Ecto neural progenitor cell (in vitro differentiated cells): ENCODE data around the gene LINC01488.

ENCODE experiments used
- DNase-seq: peaks from one replicate; pipeline ENCODE4 v3.0.0-alpha.2; 2018; ENCODE audit warnings: low spot score

The LINC01488 gene

DNA sequence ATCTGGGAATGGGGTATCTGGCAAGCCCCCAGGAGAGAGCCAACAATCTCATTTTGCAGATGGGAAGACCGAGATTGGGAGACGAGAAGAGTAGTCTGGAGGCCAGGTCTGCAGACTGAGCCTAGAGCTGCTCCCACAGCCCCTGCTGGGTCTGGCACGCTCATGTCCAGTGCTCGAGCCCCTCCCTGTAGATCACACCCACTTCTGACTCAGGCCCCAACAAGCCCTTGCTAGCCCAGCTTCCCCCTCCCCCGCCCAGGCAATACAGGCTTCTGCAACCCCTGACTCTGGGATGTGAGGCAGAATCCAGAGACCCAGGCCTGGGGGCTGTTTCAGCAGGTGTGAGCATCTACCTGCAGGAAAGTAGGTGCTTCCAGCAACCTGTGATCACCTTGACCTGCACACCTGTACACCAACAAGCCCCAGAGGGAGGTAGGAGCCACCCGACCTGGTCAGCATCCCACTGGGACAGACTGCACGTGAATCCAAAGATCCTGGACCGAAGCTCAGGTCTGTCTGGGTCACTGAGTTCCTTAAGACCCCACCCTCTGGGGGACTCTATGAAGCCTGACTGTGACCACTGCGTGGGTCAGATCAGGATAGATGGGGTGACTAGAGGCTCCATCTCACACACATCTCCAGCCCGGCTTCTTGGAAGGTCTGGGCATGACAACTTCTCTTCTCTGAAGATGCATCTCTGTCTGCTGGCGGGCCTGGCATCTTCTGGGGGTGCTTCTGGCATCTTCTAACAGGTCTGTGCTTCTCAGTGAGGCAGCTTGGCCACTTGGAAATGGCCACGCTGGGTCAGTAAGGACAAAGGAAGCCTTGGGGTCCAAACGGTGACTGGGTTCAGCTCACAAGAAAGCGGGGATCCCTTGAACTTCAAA lies 29.3 kb downstream of the LINC01488 start:
- no peak for DNase-seq

DNA sequence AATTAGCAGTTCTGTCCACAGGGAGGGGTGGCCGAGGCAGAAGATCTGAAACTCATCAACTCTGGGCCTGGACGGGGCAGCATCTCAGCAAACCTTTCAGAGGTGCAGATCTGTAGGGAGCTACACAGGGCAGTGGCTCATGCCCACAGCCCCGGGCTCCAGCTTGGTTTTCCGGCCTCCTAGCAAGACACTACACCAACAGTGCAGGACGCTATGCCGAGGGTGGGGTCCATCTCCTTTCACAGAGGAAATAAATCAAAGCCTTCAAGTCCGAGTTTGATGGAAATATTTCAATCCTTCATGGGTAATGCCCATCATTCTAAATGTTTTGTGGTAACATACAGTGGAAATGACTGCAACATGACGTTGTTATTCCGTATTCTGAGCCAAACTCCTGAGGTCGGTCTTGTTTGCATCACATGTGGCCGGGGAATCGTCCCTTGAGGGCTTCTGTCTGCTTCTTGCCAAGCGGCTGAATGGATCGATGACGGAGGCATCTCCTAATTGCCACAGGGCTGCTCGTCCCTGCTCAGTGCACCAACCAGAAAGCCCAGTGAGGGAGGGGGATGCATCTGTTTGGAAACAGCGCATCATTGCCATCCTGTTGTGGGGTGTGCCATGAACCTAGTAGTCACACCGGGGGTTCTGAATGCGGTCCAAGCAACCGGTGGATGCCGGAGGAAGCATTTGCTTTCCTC lies 30.0 kb downstream of the LINC01488 start:
- DNase-seq: no peak

DNA sequence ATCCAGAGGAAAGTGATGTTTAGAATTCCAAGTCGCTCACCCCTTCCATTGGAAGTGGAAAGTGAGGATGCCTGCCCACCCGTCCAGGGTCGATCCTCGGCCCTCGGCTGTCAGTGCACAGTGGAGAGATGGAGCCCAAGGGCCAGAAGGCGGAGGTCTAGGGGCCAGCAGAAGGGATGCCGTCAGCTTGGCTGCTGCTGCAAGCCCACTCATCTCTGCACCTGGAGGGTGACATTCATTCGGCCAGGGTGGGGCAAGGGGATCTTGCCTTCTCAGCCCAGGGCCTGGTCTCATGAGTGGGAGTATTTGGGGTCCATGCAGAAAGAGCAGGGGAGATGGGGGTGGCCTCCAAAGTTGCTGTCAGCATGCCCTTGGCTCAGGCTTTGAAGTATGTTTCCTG lies 30.7 kb downstream of the LINC01488 start:
- DNase-seq: no peak

DNA sequence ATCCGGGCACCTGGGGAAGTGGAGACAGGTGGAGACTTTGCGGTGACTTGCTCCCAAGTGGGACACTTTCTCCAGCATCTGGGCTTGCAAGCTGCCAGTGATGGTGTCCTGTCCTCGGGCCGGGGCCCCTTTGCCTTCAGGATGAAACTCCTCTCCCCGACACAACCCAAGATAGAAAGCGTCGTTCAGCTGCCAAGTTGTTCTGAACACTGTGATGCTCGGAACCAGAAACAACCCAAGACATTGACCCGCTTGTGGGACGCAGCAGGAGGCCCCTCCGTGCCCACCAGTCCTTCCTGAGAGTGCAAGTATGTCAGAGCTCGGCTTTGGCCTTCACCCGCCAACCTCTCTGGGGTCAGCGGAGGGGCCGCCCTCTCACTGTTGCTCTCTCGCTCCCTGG lies 31.3 kb downstream of the LINC01488 start:
- no peak for DNase-seq

DNA sequence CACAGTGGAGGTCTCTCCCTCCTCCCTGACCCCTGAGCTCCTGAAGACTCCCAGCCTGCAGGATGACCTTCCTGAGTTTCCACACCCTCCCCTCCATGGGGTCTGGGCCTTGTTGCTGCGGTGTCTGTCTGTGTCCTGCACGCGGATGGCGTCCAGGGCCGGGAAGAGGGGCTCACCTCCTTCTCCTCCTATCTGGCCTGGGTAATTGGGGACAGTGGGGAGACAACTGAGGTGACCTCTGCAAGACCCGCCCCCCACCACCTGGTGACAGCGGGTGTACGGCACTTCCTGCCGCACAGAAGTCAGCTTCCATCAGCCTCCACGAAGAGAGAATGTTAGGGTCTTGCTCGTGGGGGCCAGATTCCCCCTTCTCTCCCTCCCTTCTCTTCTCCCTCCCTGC lies 31.7 kb downstream of the LINC01488 start:
- no peak for DNase-seq

DNA sequence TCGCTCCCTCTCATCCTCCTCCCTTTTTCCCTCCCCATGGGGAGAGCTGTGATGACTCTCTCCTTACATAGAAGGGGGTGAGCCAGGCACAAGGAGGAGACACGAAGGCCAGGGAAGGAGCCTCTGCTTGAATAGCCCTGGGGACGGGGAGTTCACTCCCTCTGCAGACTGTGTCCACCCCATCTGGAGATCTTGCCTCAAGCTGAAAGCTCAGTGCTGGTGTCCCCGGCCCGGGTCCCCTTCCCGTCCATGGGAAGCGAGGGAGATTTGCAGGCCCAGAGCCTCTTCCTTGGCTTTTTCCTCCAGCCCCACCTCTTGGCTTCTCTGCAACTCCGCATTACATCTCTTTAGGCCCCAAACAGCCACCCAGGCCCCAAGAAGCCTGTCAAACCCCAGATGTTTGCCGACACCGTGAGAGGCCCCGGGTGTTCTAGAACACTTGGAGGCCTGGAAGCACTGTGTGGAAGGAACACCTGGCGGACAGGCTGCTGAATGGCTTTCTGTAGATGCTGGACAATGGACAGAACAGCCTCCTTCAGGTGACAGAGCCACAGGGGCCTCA lies 32.3 kb downstream of the LINC01488 start:
- no peak for DNase-seq

DNA sequence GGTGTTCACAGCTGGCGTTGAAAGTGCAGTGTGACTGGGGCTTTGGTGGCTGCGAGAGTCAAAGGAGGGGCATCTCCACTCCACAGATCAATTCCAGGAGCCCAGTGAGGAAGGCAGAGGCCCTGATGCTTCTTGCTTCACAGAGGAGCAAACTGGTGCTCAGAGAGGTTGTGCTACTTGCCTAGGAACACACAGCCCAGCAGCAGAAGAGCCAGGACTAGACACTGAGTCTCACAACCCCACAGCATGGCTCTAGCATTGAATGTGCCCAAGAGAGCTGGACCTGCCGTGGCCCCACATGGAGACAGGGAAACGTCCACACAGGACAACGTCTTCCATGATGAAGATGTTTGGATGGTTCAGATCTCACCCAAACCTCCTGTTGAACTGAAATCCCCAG lies 33.3 kb downstream of the LINC01488 start:
- no peak for DNase-seq

DNA sequence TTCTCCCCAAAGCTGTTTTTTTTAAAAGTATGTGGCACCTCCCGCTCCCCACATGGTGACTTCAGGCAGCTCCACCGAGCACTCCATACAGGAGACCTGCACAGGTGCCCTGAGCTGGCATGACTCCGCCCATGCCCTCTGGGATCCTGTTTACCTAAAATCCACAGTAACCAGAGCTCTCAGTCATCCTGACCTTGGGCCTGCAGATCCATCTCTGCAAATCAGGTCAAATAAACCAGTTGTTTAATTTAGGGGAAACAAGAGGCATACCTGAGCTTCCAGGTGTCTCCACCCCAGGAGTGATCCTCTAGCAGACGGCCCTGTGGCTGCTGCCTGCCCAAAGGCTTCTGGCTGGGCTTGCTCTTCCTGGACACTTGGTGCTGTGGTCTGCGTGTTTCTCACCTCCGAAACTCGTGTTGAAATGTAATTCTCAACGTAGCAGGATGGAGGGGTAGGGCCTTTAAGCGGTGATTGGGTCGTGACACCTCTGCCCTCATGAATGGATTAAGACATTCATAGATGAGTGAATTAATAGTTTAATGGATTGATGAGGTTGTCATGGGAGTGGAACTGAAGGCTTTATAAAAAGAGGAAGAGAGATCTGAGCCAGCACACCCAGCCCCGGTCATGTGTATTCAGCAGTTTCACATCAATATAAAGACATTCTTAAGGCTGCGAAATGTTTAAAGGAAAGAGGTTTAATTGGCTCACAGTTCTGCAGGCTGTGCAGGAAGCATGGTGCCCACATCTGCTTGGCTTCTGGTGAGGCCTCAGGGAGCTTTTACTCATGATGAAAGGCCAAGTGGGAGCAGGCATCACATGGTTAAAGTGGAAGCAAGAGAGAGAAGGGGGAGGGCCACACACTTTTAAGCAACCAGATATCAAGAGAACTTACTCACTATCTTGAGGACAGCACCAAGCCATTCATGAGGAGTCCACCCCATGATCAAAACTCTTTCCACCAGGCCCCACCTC lies 34.1 kb downstream of the LINC01488 start:
- no peak for DNase-seq

DNA sequence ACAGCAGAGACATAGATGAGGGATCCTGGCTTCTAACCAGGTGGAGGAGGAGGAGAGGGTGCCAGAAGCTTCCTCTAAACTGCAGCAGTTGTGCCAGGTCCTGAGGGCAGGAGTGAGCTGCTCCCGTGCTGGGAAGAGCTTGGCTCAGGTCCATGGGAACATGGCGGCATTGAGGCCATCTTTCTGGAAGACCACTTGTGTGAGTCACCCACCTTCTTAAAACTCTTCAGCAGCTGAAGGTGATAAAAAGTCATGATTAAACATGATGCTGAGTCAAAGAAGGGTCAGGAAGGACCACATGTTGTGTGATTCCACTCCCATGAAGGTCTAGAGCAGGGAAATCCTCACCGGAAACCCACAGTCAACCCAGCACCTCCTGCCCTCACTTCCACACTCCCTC lies 35.1 kb downstream of the LINC01488 start:
- no peak for DNase-seq

DNA sequence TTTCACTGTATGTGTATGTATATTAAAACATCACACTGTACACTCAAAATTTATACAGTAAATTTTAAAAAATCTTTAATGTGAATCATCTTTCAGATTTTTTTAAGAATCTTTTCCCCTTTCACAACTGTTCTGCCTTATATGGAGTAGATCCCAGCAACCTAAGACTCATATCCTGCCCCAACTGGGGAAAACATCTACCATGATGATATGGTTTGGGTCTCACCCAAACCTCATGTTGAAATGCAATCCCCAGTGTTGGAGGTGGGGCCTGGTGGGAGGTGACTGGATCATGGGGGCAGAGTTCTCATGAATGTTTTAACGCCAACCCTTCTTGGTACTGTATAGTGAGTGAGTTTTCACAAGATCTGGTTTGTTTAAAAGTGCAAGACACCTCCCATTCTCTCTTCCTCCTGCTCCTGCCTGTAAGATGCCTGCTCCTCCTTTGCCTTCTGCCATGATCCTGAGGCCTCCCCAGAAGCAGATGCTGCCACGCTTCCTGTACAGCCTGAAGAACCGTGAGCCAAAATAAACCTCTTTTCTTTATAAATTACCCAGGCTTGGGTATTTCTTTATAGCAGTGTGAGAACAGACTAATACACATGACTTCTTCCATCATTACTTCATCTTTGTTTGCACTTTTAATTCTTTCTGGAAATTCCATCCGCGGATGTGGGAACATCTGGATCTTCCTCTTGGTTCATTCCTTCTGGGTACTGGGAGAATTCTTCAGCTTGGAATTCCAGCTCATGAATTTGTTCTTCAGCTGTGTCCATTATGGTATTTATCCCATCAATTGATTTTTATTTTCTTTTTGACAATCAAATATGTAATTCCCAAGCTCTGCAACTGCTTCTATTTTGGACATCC lies 36.9 kb downstream of the LINC01488 start:
- DNase-seq: no peak

DNA sequence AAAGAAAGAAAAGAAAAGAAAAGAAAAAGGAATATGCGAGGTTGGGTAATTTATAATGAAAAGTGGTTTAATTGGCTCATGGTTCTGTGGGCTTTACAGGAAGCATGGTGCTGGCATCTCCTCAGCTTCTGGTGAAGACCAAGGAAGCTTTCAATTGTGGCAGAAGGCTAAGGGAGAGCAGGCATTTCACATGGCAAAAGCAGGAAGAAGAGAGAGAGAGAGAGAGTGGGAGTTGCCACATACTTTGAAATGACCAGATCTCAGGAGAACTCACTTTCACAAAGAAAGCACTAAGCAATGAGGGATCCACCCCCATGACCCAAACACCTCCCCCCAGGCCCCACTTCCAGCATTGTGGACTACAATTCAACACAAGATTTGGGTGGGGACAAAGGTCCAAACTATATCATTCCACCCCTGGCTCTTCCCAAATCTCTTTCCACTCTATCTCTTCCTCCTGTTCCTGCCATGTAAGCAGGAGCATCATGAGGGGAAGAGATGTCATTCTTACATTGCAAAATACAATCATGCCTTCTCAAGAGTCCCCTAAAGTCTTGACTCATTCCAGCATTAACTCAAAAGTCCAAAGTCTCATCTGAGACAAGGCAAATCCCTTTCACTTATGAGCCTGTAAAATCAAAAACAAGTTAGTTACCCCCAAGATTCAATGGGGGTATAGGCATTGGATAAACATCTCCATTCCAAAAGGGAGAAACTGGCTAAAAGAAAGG lies 38.9 kb downstream of the LINC01488 start:
- DNase-seq: no peak

DNA sequence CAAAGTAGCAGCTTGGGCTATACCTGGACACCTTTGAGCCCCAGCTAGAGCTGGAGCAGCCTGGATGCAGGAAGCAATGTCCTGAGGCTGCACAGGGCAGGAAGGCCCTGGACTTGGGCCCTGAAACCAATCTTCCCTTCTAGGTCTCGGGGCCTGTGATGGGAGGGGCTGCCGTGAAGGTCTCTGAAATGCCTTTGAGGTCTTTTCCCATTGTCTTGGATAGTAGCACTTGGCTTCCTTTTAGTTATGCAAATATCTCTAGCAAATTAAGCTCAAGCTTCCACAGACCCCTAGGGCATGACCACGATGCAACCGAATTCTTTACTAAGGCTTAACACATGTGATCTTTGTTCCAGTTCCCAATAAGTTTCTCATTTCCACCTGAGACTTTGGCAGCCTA lies 40.0 kb downstream of the LINC01488 start:
- no peak for DNase-seq

DNA sequence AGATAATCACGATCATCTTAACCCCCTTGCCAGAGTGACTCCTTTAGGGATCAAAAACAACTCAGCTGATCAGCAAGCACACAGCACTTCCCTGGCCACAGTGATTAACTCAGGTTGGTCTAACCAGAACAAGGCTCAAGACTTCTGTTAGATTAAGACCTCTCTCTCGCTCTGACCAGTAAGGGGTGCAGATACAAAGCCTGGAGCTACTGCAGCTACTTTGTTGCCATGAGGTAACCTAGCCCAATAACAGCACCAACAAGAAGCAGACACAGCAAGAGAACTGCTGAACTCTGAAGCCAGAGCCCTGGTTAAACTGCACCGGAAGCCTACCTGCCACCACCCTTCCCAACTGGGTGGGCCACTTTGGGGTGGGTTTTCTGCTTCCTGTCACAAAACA lies 42.0 kb downstream of the LINC01488 start:
- no peak for DNase-seq

DNA sequence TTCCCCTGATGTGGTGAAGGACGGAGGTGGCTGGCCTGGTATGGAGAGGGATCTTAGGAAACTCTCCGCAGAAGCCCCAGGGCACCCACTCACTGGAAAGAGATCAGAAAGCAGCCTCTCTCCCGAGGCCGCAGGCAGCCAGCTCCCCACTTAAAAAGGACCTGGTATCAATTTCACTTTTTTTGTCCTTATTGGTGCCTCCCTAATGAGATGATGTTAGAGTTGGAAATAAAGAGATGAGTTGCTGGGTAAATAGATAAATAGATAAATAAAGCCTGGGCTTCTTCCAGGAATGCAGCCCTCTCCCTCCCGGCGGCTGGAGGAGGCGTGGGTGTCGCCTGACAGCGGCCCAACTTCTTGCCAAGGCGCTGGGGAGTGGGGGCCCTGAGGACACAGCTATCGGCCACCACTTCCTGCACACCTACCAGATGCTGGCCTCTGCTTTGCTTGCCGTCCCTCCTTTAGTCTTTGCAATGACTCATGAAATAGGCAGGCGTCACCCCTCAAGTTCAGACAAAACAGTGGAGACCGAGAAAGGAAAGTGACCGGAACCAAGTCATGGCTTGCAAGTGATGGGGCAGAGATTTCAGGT lies 42.9 kb downstream of the LINC01488 start:
- no peak for DNase-seq

DNA sequence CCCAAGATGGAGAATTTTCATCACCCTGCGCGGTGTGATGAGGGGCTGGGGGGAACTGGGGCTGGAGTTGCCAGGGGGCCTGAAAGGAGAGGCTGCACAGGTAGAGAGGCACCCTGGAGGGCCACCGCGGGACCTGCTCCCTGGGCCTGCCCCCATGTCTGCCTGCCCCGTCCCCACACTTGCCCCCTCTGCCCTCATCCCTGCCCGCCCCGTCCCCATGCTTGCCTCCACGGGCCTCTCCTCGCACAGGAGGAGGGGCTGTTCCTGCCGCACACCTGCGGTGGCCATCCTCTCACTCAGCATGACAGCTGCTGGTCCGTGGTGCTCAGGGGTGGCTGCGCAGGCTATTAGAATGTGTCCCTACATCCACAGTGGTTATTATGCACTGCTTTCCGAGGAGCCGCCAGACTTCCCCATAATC lies 43.5 kb downstream of the LINC01488 start:
- no peak for DNase-seq

DNA sequence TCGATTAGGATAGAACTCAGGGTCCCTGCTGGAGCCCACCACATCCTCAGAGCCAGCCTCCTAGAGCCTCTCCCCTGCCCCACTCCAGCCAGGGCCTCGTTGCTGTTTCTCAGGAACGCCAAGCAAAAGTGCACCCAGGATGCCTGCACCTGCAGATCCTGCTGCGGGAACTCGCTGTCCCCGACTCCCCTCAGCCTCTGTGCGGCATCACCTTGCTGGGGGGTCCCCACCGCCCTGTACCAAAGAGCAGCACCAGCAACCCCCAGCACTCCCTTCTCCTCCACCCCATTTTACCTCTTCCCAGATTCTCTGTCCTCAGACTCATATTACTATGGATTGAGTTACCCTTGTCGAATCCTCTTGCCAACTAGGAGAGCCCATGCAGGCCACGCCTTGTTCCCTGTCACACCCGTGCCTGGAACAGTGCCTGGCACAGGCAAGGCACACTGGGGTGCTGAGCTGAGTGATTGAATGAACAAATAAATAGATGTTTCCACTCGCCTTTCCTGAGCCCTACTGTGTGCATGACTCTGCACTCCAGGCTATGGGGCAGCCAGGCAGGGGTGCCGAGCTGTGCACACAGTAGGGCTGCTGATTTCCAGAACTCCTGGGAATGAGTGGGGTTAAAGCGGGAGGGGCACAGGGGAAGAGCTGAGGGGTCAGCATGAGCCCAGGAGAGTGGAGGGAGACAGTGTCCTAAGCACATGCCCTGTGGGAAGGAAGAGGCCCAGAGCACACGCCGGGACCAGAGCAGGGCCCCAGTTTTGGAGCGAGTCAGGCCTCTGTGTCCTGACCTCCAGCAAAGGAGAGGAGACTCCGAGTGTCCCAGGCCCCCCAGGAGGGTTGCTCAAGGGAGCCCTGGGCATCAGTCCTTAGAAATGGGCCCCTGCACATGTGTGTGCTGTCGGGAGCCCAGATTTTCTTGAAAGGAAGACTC lies 44.3 kb downstream of the LINC01488 start:
- no peak for DNase-seq

DNA sequence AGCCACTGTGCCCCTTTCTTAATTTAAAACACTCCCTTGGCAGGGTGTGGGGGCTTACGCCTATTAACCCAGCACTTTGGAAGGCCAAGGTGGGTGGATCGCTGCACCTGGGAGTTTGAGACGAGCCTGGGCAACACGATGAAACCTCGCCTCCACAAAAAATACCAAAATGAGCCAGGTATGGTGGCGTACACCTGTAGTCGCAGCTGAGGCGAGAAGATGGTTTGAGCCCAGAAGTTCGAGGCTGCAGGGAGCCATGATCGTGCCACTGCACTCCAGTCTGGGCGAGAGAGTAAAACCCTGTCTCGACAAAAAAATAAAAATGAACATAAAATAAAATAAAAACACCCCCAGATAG lies 45.0 kb downstream of the LINC01488 start:
- DNase-seq: no peak

DNA sequence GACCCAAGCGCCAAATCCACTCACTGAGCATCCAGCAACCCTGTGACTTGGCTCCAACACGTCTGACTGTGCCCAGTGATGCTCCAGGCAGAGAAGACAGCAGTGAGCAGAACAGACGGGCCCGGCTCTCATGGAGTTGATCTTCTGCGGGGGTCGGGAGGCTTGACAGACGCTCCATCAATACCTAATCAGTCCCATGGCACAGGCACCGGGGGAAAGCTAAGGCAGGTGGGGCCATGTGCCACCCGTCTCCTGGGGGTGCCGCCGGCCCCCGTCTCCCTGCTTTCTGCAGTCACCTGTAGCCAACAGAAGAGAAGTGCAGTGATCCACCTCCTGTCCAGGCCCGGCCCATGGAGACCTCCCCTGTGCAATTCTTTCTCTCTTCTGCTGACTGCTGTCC lies 47.5 kb downstream of the LINC01488 start:
- DNase-seq: no peak
